ENCODE results near the gene PLK3.

- TF ChIP-seq CTCF (IDR thresholded peaks at IDR 0.05; ENCODE audit: low read depth, low read length): no peak
- no peak for TF ChIP-seq EZH2phosphoT487 (IDR thresholded peaks at IDR 0.05; ENCODE audit: low read depth)
These were observed 42.8 kb upstream of the PLK3 start for GRCh38 chr1:44757420-44757819.
